Measurements from ENCODE around the gene WWP2. TPM values are rescaled to one million over a fixed set of nuclear protein-coding genes. Genes with fewer than 3 reads are reported as not detected.

The WWP2 gene
- total RNA-seq, 1 experiment from 2014 or later: 40.2 TPM

- H3K9me3 ChIP-seq (ENCODE audit: control insufficient read depth, low read depth, low read length): no peaks in the 10 kb centered on the region
- H3T11ph ChIP-seq (ENCODE audit: low read length): no peak overlapping the region
- no CpG with 5 or more reads among the region's 2 CpGs for WGBS (ENCODE audit: extremely low coverage, insufficient read length, low lambda C conversion rate)
- H2AK5ac ChIP-seq (ENCODE audit: insufficient read length, low read length): no peak overlapping the region
- H2BK15ac ChIP-seq (ENCODE audit: low read depth, low read length): no peak overlapping the region
- TF ChIP-seq, protein P1, sequence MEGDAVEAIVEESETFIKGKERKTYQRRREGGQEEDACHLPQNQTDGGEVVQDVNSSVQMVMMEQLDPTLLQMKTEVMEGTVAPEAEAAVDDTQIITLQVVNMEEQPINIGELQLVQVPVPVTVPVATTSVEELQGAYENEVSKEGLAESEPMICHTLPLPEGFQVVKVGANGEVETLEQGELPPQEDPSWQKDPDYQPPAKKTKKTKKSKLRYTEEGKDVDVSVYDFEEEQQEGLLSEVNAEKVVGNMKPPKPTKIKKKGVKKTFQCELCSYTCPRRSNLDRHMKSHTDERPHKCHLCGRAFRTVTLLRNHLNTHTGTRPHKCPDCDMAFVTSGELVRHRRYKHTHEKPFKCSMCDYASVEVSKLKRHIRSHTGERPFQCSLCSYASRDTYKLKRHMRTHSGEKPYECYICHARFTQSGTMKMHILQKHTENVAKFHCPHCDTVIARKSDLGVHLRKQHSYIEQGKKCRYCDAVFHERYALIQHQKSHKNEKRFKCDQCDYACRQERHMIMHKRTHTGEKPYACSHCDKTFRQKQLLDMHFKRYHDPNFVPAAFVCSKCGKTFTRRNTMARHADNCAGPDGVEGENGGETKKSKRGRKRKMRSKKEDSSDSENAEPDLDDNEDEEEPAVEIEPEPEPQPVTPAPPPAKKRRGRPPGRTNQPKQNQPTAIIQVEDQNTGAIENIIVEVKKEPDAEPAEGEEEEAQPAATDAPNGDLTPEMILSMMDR (conservative IDR thresholded peaks at IDR 0.05): no peak
- H3K27me3 ChIP-seq (ENCODE audit: insufficient read depth, low read length): no peaks in the 10 kb centered on the region
- H4K20me1 ChIP-seq (ENCODE audit: control insufficient read depth, insufficient read depth, insufficient read length): no peaks in the 10 kb centered on the region
- no peaks in the 10 kb centered on the region for H3K4me1 ChIP-seq (ENCODE audit: insufficient read depth, low read length)
- no peak overlapping the region for H2AFZ ChIP-seq (ENCODE audit: low read length)
- no peak overlapping the region for H3K23ac ChIP-seq (ENCODE audit: insufficient read length, low read depth, low read length)
- no peak overlapping the region for H3K56ac ChIP-seq (ENCODE audit: insufficient read length, low read depth, low read length)
- Mint-ChIP-seq H3K4me3 (no peak overlapping the region), H3K27ac (peak overlapping the region; percentile 79 to 97 (median 87)), H3K9me3 (no peaks in the 10 kb centered on the region; a peak in 1 of 5 replicates), H3K27me3 (ENCODE audit: low read depth) (no peaks in the 10 kb centered on the region), H3K36me3 (ENCODE audit: insufficient read depth in 1 of 3, low read depth in 3 of 3) (peaks cover 10 to 21% (median 15%) of the 10 kb centered on the region in 3 experiments; a peak in 6 of 7 replicates), H3K4me1 (peaks cover 8 to 12% of the 10 kb centered on the region in 2 experiments)
- H4K5ac ChIP-seq (ENCODE audit: insufficient read length, low read depth, low read length): no peak overlapping the region
- no peak overlapping the region for H3K9ac ChIP-seq (ENCODE audit: extremely low read depth, insufficient read length, low read length)
- H3K14ac ChIP-seq (ENCODE audit: insufficient read depth, low read length): no peak overlapping the region
- H3K4ac ChIP-seq (ENCODE audit: low read depth, low read length): no peak overlapping the region
- no peaks in the 10 kb centered on the region for H3K79me2 ChIP-seq (ENCODE audit: insufficient read depth, low read length)
- H2BK20ac ChIP-seq (ENCODE audit: low read depth, low read length, poor library complexity, severe bottlenecking): no peak overlapping the region
- no peak overlapping the region for H2BK12ac ChIP-seq (ENCODE audit: insufficient read length, low read depth, low read length)
- no peak overlapping the region for H4K91ac ChIP-seq (ENCODE audit: insufficient read length, low read depth, low read length)
- peak overlapping the region; percentile 33 for H3K27ac ChIP-seq (ENCODE audit: insufficient read length, low read depth, low read length)
- no peak for DNase-seq
- H2BK120ac ChIP-seq (ENCODE audit: low read depth, low read length, poor library complexity, severe bottlenecking): no peak overlapping the region
- no peak overlapping the region for H2BK5ac ChIP-seq (ENCODE audit: insufficient read length, low read length)
- no peaks in the 10 kb centered on the region for H3K79me1 ChIP-seq (ENCODE audit: insufficient read depth, low read depth, low read length, poor library complexity, severe bottlenecking)
- no peaks in the 10 kb centered on the region for H3K23me2 ChIP-seq (ENCODE audit: insufficient read length, low read depth, low read length, poor library complexity, severe bottlenecking)
- no peak overlapping the region for H4K8ac ChIP-seq (replicated peaks; ENCODE audit: insufficient read length, low read depth, low read length)
- peak overlapping the region; percentile 19 for H3K18ac ChIP-seq (ENCODE audit: insufficient read length, low read depth, low read length)
- no peak overlapping the region for H3K4me2 ChIP-seq (ENCODE audit: insufficient read depth, insufficient read length, low read length)
Measured at GRCh38 chr16:69905171-69905555, 143.0 kb downstream of the WWP2 start.

All from H9 (cell line).